OCI-LY3 (cell line): ENCODE measurements around the gene SLC25A29.
"Not testable (repeated sequence)": the region's sequence is repeated elsewhere in the genome, so short reads cannot be mapped to it uniquely, and the experiment has no call there.

Source experiments
- CTCF ChIP-seq: fragments of 200-600, 300-600 bp; sonication (generic); IDR thresholded peaks from 2 replicates; pipeline ENCODE4 v1.5.1; 2014; ENCODE audit warnings: antibody characterized with exemption, low read length, low read depth
- EZH2phosphoT487 ChIP-seq: fragments of 200-600 bp; shearing (Covaris generic); IDR thresholded peaks from 2 replicates; pipeline ENCODE4 v1.6.1; 2018; ENCODE audit warnings: antibody characterized with exemption, mixed run types, low read depth

- TF ChIP-seq CTCF, EZH2phosphoT487: not testable (repeated sequence)
Measured at GRCh38 chr14:100308427-100308792, 2.2 kb upstream of the SLC25A29 start.
